Stimulated activated CD4-positive, alpha-beta T cell treated with anti-CD3 and anti-CD28 coated beads, Interleukin-4, amount 100 ng/mL, for 48 hours (primary cell): Measurements from ENCODE around the gene TSPO2.

Experiments used
- DNase-seq, 2 donors: peaks; one replicate each; pipeline ENCODE4 v3.0.0-alpha.2; 2020; ENCODE audit warnings: low read depth in 2 of 2

Gene TSPO2

GRCh38 chr6:41051873-41052272 is 9.6 kb downstream of the TSPO2 start:
- DNase-seq: no peak

- no peak for DNase-seq
Observed at GRCh38 chr6:41053041-41053440, 10.8 kb downstream of the TSPO2 start, which contains the start of gene APOBEC2. APOBEC2 (plus strand) TSS chr6:41053202; CDS start chr6:41053348, 146 bp downstream.

DNA sequence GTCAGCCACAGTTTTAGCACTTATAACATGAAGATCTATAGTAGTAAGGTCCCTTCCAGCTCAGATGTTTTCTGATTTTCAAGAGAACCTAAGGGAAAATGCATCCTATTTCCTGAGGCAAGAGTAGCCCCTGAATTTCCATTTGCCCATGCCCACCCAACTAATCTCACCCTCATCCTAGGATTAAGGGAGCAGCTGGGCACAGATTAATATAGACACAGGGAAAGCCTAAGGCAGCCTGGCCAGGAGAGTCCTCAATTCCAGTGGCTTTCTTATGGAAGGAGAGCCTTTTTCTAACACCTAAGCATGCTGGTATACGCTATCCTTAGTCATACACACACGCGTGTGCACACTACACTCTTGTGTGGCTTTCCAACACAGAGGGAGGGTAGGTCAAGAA is 12.2 kb downstream of the TSPO2 start:
- no peak for DNase-seq

DNA sequence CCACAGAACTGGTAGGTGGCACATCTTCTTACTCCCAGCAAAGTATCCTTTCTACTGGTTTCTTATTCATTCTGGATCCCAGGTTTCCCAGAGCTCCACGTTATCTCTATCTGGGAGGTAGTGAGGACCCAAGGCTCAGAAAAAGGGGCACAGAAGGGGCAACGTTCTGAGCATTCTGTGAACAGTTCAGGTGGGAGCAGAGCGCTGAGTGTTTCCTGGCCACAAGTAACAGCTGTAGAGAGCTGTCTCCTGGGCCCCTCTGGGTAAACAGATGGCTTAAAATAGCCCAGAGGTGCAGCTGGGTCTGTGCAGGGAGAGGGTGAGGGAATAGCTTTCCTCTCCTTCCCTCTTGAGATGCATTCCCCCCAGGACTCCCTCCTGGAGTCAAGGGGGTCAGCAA is 12.9 kb downstream of the TSPO2 start:
- DNase-seq: no peak

DNA sequence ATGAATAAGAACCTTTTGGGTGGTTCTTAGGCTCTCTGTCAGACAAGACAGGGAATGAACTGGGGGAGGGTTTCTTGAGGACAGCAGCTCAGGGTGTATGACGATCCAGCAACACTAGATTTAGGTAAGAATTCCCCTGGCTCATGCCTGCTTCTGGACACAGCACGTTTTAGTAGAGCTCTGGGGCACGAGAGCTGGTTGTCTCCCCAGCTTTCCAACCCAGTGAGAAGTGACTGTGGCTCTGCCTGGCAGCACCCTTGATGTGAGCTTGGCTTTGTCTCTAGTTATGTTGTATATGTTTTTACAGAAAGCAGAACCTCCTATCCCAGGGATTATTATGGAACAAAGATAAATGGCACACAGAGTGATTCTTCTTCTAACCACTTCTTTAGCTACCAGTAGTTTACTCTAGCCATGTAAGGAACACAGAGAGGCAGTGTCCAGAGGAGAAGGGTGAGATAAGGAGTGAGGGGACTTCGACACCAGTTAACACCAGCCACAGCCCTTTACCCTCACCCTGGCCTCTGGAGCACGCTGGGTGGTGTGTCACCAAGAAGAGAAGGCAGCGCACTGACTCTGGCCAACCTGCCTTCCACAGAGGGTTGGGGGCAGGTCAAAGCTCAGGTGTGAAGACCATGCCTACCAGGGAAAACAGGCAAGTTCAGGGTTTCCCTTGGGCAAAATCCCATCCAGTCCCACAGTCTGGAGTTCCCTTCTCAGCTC is 14.7 kb downstream of the TSPO2 start:
- DNase-seq: no peak

DNA sequence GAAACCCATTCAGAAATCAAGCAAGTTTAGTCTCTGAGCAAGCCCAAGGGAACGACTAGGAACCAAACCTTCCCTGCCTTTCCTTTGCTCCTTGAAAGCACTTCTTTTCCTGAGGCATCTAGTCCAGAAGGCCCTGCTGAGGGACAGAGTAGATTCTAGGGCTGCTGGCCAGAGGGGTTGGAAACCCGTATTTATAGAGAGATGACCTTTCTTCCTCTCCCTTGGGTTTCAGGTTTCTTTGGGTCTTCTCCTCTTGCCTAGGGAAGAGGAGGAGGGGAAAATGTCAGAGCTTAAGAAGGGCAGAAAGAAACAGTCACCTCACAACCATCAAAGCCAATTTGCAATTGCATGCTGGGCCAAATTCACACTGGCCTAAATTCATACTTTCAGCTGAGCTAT is 16.5 kb downstream of the TSPO2 start:
- no peak for DNase-seq

DNA sequence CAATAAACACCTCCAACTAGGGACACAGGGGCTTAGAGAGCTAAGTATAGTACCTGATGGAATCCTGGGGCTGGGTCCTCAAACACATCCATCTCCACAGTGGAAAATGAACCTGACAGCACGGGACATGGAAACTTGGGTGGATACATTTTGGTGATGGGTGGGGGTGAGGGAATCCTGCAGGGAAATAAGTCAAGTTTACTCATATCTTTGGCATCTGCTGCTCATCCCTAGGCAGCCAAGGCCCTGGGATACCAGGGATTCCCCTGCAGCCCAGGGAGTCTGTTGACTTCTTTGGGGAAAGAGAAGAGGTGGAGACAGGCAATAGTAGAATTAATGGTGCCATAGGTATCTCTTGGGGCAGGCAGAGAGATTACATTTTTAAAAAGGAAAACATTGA is 17.3 kb downstream of the TSPO2 start:
- DNase-seq: no peak

DNA sequence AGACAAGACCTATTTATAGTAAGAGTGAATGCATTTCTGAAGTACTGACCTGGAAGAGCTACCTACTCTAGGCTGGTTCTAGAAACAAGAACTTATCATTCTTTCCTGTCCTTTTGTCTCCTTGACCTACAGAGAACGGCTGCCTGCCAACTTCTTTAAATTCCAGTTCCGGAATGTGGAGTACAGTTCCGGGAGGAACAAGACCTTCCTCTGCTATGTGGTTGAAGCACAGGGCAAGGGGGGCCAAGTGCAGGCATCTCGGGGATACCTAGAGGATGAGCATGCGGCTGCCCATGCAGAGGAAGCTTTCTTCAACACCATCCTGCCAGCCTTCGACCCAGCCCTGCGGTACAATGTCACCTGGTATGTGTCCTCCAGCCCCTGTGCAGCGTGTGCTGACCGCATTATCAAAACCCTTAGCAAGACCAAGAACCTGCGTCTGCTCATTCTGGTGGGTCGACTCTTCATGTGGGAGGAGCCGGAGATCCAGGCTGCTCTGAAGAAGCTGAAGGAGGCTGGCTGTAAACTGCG is 19.0 kb downstream of the TSPO2 start:
- no peak for DNase-seq

GRCh38 chr6:41062056-41062455 is 19.8 kb downstream of the TSPO2 start:
- DNase-seq: no peak

- no peak for DNase-seq
Observed at GRCh38 chr6:41063884-41064285, 21.6 kb downstream of the TSPO2 start.

DNA sequence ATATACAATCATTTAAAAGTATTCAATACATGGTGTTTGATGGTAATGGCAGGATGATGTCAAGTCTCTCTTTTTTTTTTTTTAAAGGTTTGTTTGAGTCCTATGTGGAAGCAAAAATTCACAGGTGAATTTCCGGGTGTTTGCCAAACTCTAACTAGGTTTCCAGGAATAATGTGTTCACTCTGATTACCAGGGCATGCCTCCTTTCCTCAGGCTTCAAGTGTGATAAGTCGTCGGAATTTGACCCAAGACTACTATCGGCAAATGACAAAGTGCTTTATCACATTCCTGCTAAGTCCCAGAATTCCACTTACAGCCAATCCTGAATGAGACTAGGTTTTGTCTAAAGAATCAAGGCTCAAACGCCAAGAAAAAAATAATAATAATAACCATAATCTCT is 22.6 kb downstream of the TSPO2 start:
- no peak for DNase-seq

DNA sequence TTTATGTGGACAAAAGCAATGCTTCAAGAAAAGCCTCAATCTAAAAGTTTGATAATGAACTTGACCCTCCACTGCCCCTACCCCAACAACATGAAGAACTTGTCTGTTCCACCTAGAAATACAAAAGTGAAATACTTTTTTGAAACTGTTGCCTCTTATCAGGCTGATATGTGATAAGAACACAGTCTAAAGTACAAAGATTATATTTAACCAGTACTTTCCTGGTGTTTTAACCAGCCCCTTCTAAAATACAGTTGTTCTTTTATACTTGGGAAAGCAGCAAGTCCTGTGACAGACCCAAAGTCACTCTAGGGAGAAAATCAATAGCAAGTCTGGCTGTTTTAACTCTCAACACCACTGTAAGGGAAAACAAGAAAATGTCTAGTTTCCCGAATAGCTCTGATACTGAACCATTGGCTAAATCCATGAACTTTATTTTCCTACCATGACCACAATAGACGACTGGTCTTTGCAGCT is 23.3 kb downstream of the TSPO2 start:
- no peak for DNase-seq

DNA sequence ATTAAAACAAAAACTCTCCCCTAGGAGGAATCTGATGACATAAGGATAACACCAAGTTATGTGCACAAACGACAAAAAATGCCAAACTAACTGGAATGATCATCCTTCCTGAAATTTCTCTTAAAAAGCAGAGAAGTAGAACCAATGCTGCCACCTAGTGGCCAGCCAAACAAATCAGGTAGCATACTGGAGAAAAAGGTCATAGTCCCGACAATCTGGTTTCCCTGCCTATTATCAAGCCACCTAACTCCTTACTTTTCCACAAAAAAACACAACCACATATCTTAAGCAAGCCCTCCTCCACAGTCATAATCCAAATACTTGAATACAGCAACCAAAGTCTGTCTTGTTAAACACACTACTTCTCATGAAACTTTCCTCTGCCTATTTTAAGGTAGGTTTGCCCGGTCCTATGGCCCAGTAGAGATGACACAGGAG is 24.6 kb downstream of the TSPO2 start:
- DNase-seq: peak; percentile 38 to 47

DNA sequence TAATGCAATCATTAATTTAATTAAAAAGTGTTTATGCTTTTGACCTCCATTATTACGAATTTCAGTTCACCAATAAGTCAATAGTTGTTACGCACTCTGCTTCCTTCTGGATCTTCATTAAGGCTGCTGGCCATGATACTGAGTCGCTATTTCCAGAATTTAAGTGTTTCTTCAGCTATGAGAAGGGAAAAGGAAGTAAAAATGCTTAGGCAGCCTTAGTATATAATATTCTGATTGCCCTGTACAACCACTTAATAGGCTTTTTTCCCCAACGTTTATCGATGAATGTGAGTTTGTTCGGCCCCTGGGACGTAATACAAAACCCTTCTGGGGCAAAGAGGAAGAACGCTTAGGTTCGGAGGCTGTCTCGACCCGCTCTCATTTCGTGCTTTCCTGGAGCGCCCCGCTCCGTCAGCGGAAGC is 29.2 kb downstream of the TSPO2 start:
- no peak for DNase-seq

- peak; percentile 98 to 99 for DNase-seq
Observed at GRCh38 chr6:41071923-41072835, 29.9 kb downstream of the TSPO2 start, which contains the start of gene OARD1. OARD1 (minus strand) TSS chr6:41072356; CDS start chr6:41071634, 722 bp downstream.

DNA sequence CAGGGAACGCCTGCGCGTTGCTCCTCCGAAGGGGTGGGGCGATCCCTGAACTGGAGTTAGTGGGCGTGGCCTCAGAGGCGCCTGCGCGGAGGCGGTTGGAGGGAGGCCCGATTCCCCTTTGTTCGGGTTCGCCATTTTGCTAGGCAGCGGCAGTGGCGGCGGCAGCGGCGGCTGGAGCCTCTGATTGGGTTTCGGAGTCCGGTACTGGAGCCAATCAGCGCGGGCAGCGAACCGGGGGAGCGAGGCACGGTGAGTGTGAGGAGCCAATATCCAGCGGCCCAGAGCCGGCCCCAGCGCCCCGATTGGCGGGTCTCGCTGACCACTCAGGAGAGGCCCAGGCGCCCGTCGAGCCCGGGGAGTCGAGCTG is 30.6 kb downstream of the TSPO2 start, which contains the start of gene NFYA:
TSS of gene NFYA (plus strand) at position 139 of the 367 bp plus-strand sequence. CDS start 6,116 bp downstream, outside the sequence.
- peak in 1 of 2 donors; percentile 99 for DNase-seq

GRCh38 chr6:41073203-41073967 is 31.1 kb downstream of the TSPO2 start:
- DNase-seq: peak; percentile 70 to 78

GRCh38 chr6:41073968-41074691 is 31.9 kb downstream of the TSPO2 start:
- no peak for DNase-seq

DNA sequence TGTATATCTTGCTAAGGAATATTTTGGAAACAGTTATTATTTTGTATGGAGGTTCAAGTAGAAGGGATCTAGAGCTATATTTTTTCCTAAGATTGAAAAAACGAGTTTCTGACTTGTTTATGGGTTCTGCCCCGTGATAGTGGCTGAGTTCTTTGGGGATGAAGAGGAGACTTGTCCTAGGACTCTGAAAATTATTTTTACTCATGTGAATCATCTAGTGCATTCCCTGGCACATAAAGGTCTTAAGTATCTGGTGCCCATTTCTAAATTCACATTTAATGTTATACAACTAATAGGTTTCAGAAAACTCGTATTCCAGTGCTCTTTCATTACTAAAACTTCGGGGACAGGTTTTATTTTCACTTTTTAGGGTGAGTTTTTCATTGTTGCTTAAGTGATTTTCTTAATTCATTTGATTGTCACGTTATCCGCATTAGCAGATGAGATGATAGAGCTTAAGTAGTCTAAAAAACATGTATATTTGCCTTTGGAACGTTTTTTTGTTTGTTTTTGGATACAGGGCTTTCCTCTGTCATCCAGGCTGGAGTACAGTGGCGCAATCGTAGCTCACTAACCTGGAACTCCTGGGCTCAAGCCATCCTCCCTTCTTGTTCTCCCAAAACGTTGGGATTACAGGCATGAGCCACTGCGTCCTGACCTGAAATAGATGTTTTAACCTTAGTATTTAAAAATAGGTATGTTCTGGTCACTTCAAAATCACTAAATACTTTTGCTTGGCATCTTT is 32.6 kb downstream of the TSPO2 start:
- no peak for DNase-seq
